Liver (tissue), 9 donors: ENCODE measurements around the gene TTC38. TPM values are rescaled to one million over a fixed set of nuclear protein-coding genes. Genes with fewer than 3 reads are reported as not detected.

Source experiments
- DNase-seq: peaks from one replicate; pipeline ENCODE4 v3.0.0-alpha.2; 2017; ENCODE audit warnings: low spot score
- H3K27ac ChIP-seq, 2 donors: one replicate each; pipeline ENCODE4 v1.7.0; 2013; ENCODE audit warnings: inconsistent platforms in 2 of 2, low read length in 2 of 2, control low read depth in 1 of 2, low read depth in 1 of 2, mild to moderate bottlenecking in 1 of 2
- H3K27me3 ChIP-seq, 4 donors: one replicate each; pipeline versions ENCODE4 v1.6.1 to v1.7.0; 2013; ENCODE audit warnings: low read length in 3 of 4, inconsistent platforms in 1 of 4, mild to moderate bottlenecking in 1 of 4, moderate library complexity in 1 of 4; ENCODE audit not compliant: control insufficient read depth in 4 of 4, insufficient read depth in 4 of 4
- H3K36me3 ChIP-seq, 4 donors: one replicate each; pipeline versions ENCODE4 v1.6.1 to v1.7.0; 2013; ENCODE audit warnings: low read length in 3 of 4, mild to moderate bottlenecking in 3 of 4, low read depth in 1 of 4, moderate library complexity in 1 of 4; ENCODE audit not compliant: control insufficient read depth in 4 of 4, insufficient read depth in 3 of 4
- H3K4me1 ChIP-seq, 4 donors: one replicate each; pipeline versions ENCODE4 v1.6.1 to v1.7.0; 2013; ENCODE audit warnings: low read length in 3 of 4, mild to moderate bottlenecking in 3 of 4, moderate library complexity in 1 of 4; ENCODE audit not compliant: control insufficient read depth in 4 of 4, insufficient read depth in 4 of 4
- H3K4me3 ChIP-seq, 3 donors: one replicate each; pipeline versions ENCODE4 v1.6.1 to v1.7.0; 2013; ENCODE audit warnings: low read length in 3 of 3, control low read depth in 1 of 3, low read depth in 1 of 3, mild to moderate bottlenecking in 1 of 3
- H3K9ac ChIP-seq, 2 donors: one replicate each; pipeline ENCODE4 v1.7.0; 2013; ENCODE audit warnings: low read length in 2 of 2, mild to moderate bottlenecking in 2 of 2, moderate library complexity in 2 of 2, control low read depth in 1 of 2, low read depth in 1 of 2
- H3K9me3 ChIP-seq, 4 donors: one replicate each; pipeline versions ENCODE4 v1.6.1 to v1.7.0; 2013; ENCODE audit warnings: low read length in 3 of 4; ENCODE audit not compliant: control insufficient read depth in 4 of 4
- ATF3 ChIP-seq: IDR thresholded peaks from 2 replicates; pipeline ENCODE4 v1.6.1; 2016; ENCODE audit warnings: antibody characterized with exemption
- CTCF ChIP-seq: fragments of 150-350 bp; IDR thresholded peaks from 2 replicates; pipeline ENCODE4 v1.5.1; 2017; ENCODE audit warnings: improper control_type of control experiment, low read depth, low read length; ENCODE audit not compliant: missing input control
- EGR1 ChIP-seq, 2 donors: IDR thresholded peaks; 2 replicates each; pipeline ENCODE4 v1.6.1; 2016 to 2018; ENCODE audit warnings: antibody characterized with exemption in 2 of 2, low read depth in 2 of 2
- FOXA1 ChIP-seq: IDR thresholded peaks from 2 replicates; pipeline ENCODE4 v1.6.1; 2016; ENCODE audit warnings: antibody characterized with exemption
- FOXA2 ChIP-seq: IDR thresholded peaks from 2 replicates; pipeline ENCODE4 v1.6.1; 2016; ENCODE audit warnings: antibody characterized with exemption
- GABPA ChIP-seq, 2 donors: IDR thresholded peaks in 1 of 2; conservative IDR thresholded peaks in 1 of 2; 2 replicates each; pipeline ENCODE4 v1.6.1; 2016; ENCODE audit warnings: antibody characterized with exemption in 2 of 2, mild to moderate bottlenecking in 1 of 2, moderate library complexity in 1 of 2
- HNF4A ChIP-seq, 2 donors: conservative IDR thresholded peaks; 2 replicates each; pipeline ENCODE4 v1.6.1; 2016; ENCODE audit warnings: antibody characterized with exemption in 2 of 2, mild to moderate bottlenecking in 2 of 2
- HNF4G ChIP-seq: IDR thresholded peaks from 2 replicates; pipeline ENCODE4 v1.6.1; 2016; ENCODE audit warnings: antibody characterized with exemption
- JUND ChIP-seq, 2 donors: IDR thresholded peaks; 2 replicates each; pipeline ENCODE4 v1.6.1; 2016; ENCODE audit warnings: antibody characterized with exemption in 2 of 2
- MAX ChIP-seq: IDR thresholded peaks from 2 replicates; pipeline ENCODE4 v1.6.1; 2016; ENCODE audit warnings: antibody characterized with exemption
- NR2F2 ChIP-seq: IDR thresholded peaks from 2 replicates; pipeline ENCODE4 v1.6.1; 2016; ENCODE audit warnings: antibody characterized with exemption
- RAD21 ChIP-seq, 2 donors: IDR thresholded peaks; 2 replicates each; pipeline ENCODE4 v1.6.1; 2016; ENCODE audit warnings: antibody characterized with exemption in 2 of 2, mild to moderate bottlenecking in 2 of 2
- REST ChIP-seq: IDR thresholded peaks from 2 replicates; pipeline ENCODE4 v1.6.1; 2016; ENCODE audit warnings: antibody characterized with exemption, mild to moderate bottlenecking
- RXRA ChIP-seq, 2 donors: IDR thresholded peaks; 2 replicates each; pipeline ENCODE4 v1.6.1; 2017 to 2018; ENCODE audit warnings: antibody characterized with exemption in 2 of 2, mild to moderate bottlenecking in 1 of 2
- SP1 ChIP-seq: IDR thresholded peaks from 2 replicates; pipeline ENCODE4 v1.6.1; 2018; ENCODE audit warnings: antibody characterized with exemption, mild to moderate bottlenecking
- TAF1 ChIP-seq: conservative IDR thresholded peaks from 2 replicates; pipeline ENCODE4 v1.6.1; 2016; ENCODE audit warnings: antibody characterized with exemption, mild to moderate bottlenecking
- YY1 ChIP-seq: IDR thresholded peaks from 2 replicates; pipeline ENCODE4 v1.6.1; 2016; ENCODE audit warnings: antibody characterized with exemption, mild to moderate bottlenecking
- ZBTB33 ChIP-seq: IDR thresholded peaks from 2 replicates; pipeline ENCODE4 v1.6.1; 2016; ENCODE audit warnings: antibody characterized with exemption
- WGBS: extraction: QIAGEN DNeasy Blood & Tissue Kit; methylation state at CpG from one replicate; pipeline ENCODE4 v1.1.7; 2013; 5-methylcytosine and 5-hydroxymethylcytosine counted together
- polyA plus RNA-seq, 2 donors: library from polyadenylated mRNA; stranded (reverse) in 1 of 2; unstranded in 1 of 2; fragments of 200-250 nt in 1 of 2; fragments of >200 nt in 1 of 2; fragmentation: Nextera tagmentation in 1 of 2; extraction: Ambion mirVana in 1 of 2; gene quantifications; one replicate each; pipeline versions ENCODE4 v1.2.1 to v1.2.3, GENCODE V29; 2013 to 2015
- total RNA-seq, 2 donors: library from RNA; depleted of rRNA; stranded (reverse); fragments of >200 nt; gene quantifications; one replicate each; pipeline ENCODE4 v1.2.3, GENCODE V29; 2014
- donor health status: healthy.
- donor health status: healthy.
- donor health status: healthy.
- donor health status: healthy.
- donor health status: healthy.

The TTC38 gene
- total and polyA plus RNA-seq, 4 donors: 63.9 to 389 (median 128) TPM

- Histone ChIP-seq H3K4me3 (no peak overlapping the region), H3K36me3 (peaks cover 47 to 92% (median 82%) of the 10 kb centered on the region in 4 donors), H3K27ac (no peak overlapping the region), H3K9me3 (no peaks in the 10 kb centered on the region), H3K27me3 (no peaks in the 10 kb centered on the region), H3K9ac (no peak overlapping the region), H3K4me1 (no peaks in the 10 kb centered on the region)
- DNase-seq: no peak
- WGBS: 97% methylated on average over 13 of the region's 13 CpGs
- TF ChIP-seq RAD21 (IDR thresholded peaks at IDR 0.05) (no peak), EGR1 (IDR thresholded peaks at IDR 0.05; ENCODE audit: low read depth in 2 of 2) (no peak), HNF4G (no peak), ATF3 (no peak), RXRA (IDR thresholded peaks at IDR 0.05) (no peak), FOXA1 (no peak)
Observed at GRCh38 chr22:46281866-46282678, 14.3 kb downstream of the TTC38 start.

- peaks cover 0 to 4% (median 2%) of the 10 kb centered on the region in 4 donors for H3K4me1 ChIP-seq
- H3K27me3 ChIP-seq: no peaks in the 10 kb centered on the region
- H3K27ac ChIP-seq: no peak overlapping the region
- no peak for DNase-seq
- H3K9ac ChIP-seq: no peak overlapping the region
- H3K4me3 ChIP-seq: no peak overlapping the region
- H3K9me3 ChIP-seq: no peaks in the 10 kb centered on the region
- WGBS: 99% methylated on average over 3 of the region's 3 CpGs
- TF ChIP-seq TAF1: no peak
- TF ChIP-seq EGR1 (IDR thresholded peaks at IDR 0.05; ENCODE audit: low read depth in 2 of 2): no peak
- no peak for TF ChIP-seq HNF4G
- no peak for TF ChIP-seq YY1
- no peak for TF ChIP-seq RXRA (IDR thresholded peaks at IDR 0.05)
- no peak for TF ChIP-seq MAX
- TF ChIP-seq JUND (IDR thresholded peaks at IDR 0.05): no peak
- no peak for TF ChIP-seq FOXA2
- no peak for TF ChIP-seq SP1
- no peak for TF ChIP-seq ATF3
- no peak for TF ChIP-seq CTCF
- no peak for TF ChIP-seq HNF4A (conservative IDR thresholded peaks at IDR 0.05)
- TF ChIP-seq NR2F2: no peak
- no peak for TF ChIP-seq FOXA1
- TF ChIP-seq REST: no peak
- TF ChIP-seq GABPA (IDR thresholded peaks at IDR 0.05 in 1 of 2, conservative IDR thresholded peaks at IDR 0.05 in 1 of 2): no peak
- TF ChIP-seq ZBTB33: no peak
- TF ChIP-seq RAD21 (IDR thresholded peaks at IDR 0.05): no peak
- peaks cover 42 to 94% (median 76%) of the 10 kb centered on the region in 4 donors for H3K36me3 ChIP-seq
Observed at GRCh38 chr22:46286006-46286405, 18.2 kb downstream of the TTC38 start.
